ENCODE data around the gene PTPRM.

- TF ChIP-seq TCF7L2 (IDR thresholded peaks at IDR 0.05; ENCODE audit: low read depth, low read length) = no peak
- no peak for TF ChIP-seq CTCF (IDR thresholded peaks at IDR 0.05)
- TF ChIP-seq, protein P1, sequence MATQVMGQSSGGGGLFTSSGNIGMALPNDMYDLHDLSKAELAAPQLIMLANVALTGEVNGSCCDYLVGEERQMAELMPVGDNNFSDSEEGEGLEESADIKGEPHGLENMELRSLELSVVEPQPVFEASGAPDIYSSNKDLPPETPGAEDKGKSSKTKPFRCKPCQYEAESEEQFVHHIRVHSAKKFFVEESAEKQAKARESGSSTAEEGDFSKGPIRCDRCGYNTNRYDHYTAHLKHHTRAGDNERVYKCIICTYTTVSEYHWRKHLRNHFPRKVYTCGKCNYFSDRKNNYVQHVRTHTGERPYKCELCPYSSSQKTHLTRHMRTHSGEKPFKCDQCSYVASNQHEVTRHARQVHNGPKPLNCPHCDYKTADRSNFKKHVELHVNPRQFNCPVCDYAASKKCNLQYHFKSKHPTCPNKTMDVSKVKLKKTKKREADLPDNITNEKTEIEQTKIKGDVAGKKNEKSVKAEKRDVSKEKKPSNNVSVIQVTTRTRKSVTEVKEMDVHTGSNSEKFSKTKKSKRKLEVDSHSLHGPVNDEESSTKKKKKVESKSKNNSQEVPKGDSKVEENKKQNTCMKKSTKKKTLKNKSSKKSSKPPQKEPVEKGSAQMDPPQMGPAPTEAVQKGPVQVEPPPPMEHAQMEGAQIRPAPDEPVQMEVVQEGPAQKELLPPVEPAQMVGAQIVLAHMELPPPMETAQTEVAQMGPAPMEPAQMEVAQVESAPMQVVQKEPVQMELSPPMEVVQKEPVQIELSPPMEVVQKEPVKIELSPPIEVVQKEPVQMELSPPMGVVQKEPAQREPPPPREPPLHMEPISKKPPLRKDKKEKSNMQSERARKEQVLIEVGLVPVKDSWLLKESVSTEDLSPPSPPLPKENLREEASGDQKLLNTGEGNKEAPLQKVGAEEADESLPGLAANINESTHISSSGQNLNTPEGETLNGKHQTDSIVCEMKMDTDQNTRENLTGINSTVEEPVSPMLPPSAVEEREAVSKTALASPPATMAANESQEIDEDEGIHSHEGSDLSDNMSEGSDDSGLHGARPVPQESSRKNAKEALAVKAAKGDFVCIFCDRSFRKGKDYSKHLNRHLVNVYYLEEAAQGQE (IDR thresholded peaks at IDR 0.05; ENCODE audit: insufficient read depth in 1 of 2, low read depth in 2 of 2, low read length in 1 of 2) = no peak
These were observed 881.0 kb downstream of the PTPRM start for GRCh38 chr18:8448130-8448529.

All from Panc1 (cell line).